HEK293 (cell line): Measurements from ENCODE around the gene SEC63.
A peak's percentile ranks its signal among the peaks of the same experiment; 100 is the strongest.

ENCODE experiments used
- CTCF ChIA-PET: fragments of 350-600 bp; formaldehyde crosslinking; extraction: SDS; loops from one replicate; lab custom pipeline; 2021; ENCODE audit warnings: antibody characterized with exemption; lab: Yijun Ruan, JAX
- POLR2A ChIA-PET: fragments of 300-600 bp; formaldehyde crosslinking; extraction: SDS; loops from one replicate; lab custom pipeline; 2020; ENCODE audit warnings: antibody characterized with exemption, inconsistent platforms; lab: Yijun Ruan, JAX
- H3K27ac ChIP-seq: fragments of 200-500 bp; sonication (Bioruptor generic); 2 replicates; pipeline ENCODE4 v1.5.1; 2014; ENCODE audit warnings: low read depth, low read length, control low read depth, inconsistent platforms; ENCODE audit errors: extremely low read depth
- H3K36me3 ChIP-seq, 2 experiments: fragments of 200-500 bp in 1 of 2; sonication (Bioruptor generic) in 1 of 2; 1 replicate in 1 of 2; 2 replicates in 1 of 2; pipeline ENCODE4 v1.5.1; 2014 to 2017; ENCODE audit warnings: inconsistent platforms in 2 of 2, low read length in 2 of 2; ENCODE audit not compliant: control insufficient read depth in 2 of 2, insufficient read depth in 1 of 2
- H3K4me1 ChIP-seq: fragments of 200-500 bp; sonication (Bioruptor generic); 2 replicates; pipeline ENCODE4 v1.5.1; 2014; ENCODE audit warnings: mild to moderate bottlenecking, low read length, inconsistent platforms; ENCODE audit not compliant: control insufficient read depth, insufficient read depth
- H3K4me3 ChIP-seq: 2 replicates; pipeline ENCODE4 v1.5.1; 2011; ENCODE audit warnings: low read depth, mild to moderate bottlenecking, control low read depth, low read length, moderate library complexity
- H3K9me3 ChIP-seq: fragments of 200-500 bp; sonication (Bioruptor generic); 2 replicates; pipeline ENCODE4 v1.5.1; 2014; ENCODE audit warnings: low read depth, low read length, inconsistent platforms; ENCODE audit not compliant: control insufficient read depth, insufficient read depth
- KLF7 ChIP-seq: fragments of 450-650 bp; formaldehyde crosslinking; IDR thresholded peaks from 2 replicates; pipeline ENCODE4 v1.5.1; 2016; ENCODE audit warnings: missing biosample characterization, missing genetic modification characterization, borderline replicate concordance
- REST ChIP-seq: fragments of 450-650 bp; formaldehyde crosslinking; IDR thresholded peaks from 2 replicates; pipeline ENCODE4 v1.5.1; 2016; ENCODE audit warnings: missing biosample characterization, missing genetic modification characterization
- SETDB1 ChIP-seq: IDR thresholded peaks from one replicate; pipeline ENCODE4 v1.6.1; 2017; ENCODE audit warnings: mild to moderate bottlenecking, low read length, moderate library complexity, mixed read lengths; ENCODE audit not compliant: insufficient read length
- SP2 ChIP-seq: fragments of 450-650 bp; formaldehyde crosslinking; IDR thresholded peaks from 2 replicates; pipeline ENCODE4 v1.5.1; 2016; ENCODE audit warnings: missing biosample characterization, missing genetic modification characterization
- YY2 ChIP-seq: fragments of 450-650 bp; formaldehyde crosslinking; IDR thresholded peaks from 2 replicates; pipeline ENCODE4 v1.5.1; 2016; ENCODE audit warnings: missing biosample characterization, missing genetic modification characterization
- ZBTB17 ChIP-seq: fragments of 450-650 bp; formaldehyde crosslinking; IDR thresholded peaks from 2 replicates; pipeline ENCODE4 v1.5.1; 2016; ENCODE audit warnings: missing biosample characterization, missing genetic modification characterization
- ZBTB48 ChIP-seq: fragments of 450-650 bp; formaldehyde crosslinking; IDR thresholded peaks from 2 replicates; pipeline ENCODE4 v1.5.1; 2016; ENCODE audit warnings: missing biosample characterization, missing genetic modification characterization
- ZNF132 ChIP-seq: fragments of 450-650 bp; formaldehyde crosslinking; IDR thresholded peaks from 2 replicates; pipeline ENCODE4 v1.5.1; 2017; ENCODE audit warnings: missing biosample characterization, missing genetic modification characterization, borderline replicate concordance
- ZNF133 ChIP-seq: fragments of 450-650 bp; formaldehyde crosslinking; IDR thresholded peaks from 2 replicates; pipeline ENCODE4 v1.5.1; 2016; ENCODE audit warnings: missing biosample characterization, missing genetic modification characterization
- ZNF184 ChIP-seq: fragments of 450-650 bp; IDR thresholded peaks from 2 replicates; pipeline ENCODE4 v1.5.1; 2018; ENCODE audit warnings: missing biosample characterization, mild to moderate bottlenecking, missing genetic modification characterization
- ZNF280C ChIP-seq: fragments of 450-650 bp; formaldehyde crosslinking; IDR thresholded peaks from 2 replicates; pipeline ENCODE4 v1.5.1; 2016; ENCODE audit warnings: missing biosample characterization, missing genetic modification characterization
- ZNF366 ChIP-seq: fragments of 450-650 bp; formaldehyde crosslinking; conservative IDR thresholded peaks from 2 replicates; pipeline ENCODE4 v1.5.1; 2016; ENCODE audit warnings: missing biosample characterization, missing genetic modification characterization
- ZNF514 ChIP-seq: fragments of 450-650 bp; formaldehyde crosslinking; IDR thresholded peaks from 2 replicates; pipeline ENCODE4 v1.5.1; 2016; ENCODE audit warnings: missing biosample characterization, missing genetic modification characterization
- ZNF654 ChIP-seq: fragments of 450-650 bp; formaldehyde crosslinking; IDR thresholded peaks from 2 replicates; pipeline ENCODE4 v1.5.1; 2016; ENCODE audit warnings: low read depth, missing biosample characterization, missing genetic modification characterization
- ZNF768 ChIP-seq: fragments of 450-650 bp; formaldehyde crosslinking; IDR thresholded peaks from 2 replicates; pipeline ENCODE4 v1.5.1; 2018; ENCODE audit warnings: missing biosample characterization, mild to moderate bottlenecking, missing genetic modification characterization
- ZNF777 ChIP-seq: fragments of 450-650 bp; formaldehyde crosslinking; IDR thresholded peaks from 2 replicates; pipeline ENCODE4 v1.5.1; 2017; ENCODE audit warnings: missing biosample characterization, missing genetic modification characterization, borderline replicate concordance
- ZSCAN30 ChIP-seq: fragments of 450-650 bp; IDR thresholded peaks from 2 replicates; pipeline ENCODE4 v1.5.1; 2018; ENCODE audit warnings: missing biosample characterization, mild to moderate bottlenecking, missing genetic modification characterization, moderate library complexity

Gene SEC63

GRCh38 chr6:107970255-107970654, 12.2 kb upstream of the SEC63 start:
- no peak overlapping the region for H3K27ac ChIP-seq
- H3K4me1 ChIP-seq = no peaks in the 10 kb centered on the region
- H3K36me3 ChIP-seq = no peaks in the 10 kb centered on the region
- ChIA-PET POLR2A (no interaction called here), CTCF (interaction anchor here (3.1 kb wide), 1 partner anchor 11 kb away, joined by 17 read pairs; no protein-coding TSS in a partner anchor)
- no peaks in the 10 kb centered on the region for H3K9me3 ChIP-seq
- no peak overlapping the region for H3K4me3 ChIP-seq
- no peak for TF ChIP-seq SP2 (tag by site-specific recombination)
- no peak for TF ChIP-seq ZNF133
- no peak for TF ChIP-seq ZNF514 (tag by site-specific recombination)
- no peak for TF ChIP-seq ZNF777 (tag by site-specific recombination)
- peak; percentile 85 for TF ChIP-seq ZNF366

- no peaks in the 10 kb centered on the region for H3K36me3 ChIP-seq
- ChIA-PET POLR2A (no interaction called here), CTCF (interaction anchor here (6.4 kb wide), 1 partner anchor 11 kb away, joined by 52 read pairs; no protein-coding TSS in a partner anchor)
- no peaks in the 10 kb centered on the region for H3K9me3 ChIP-seq
- TF ChIP-seq YY2 (tag by site-specific recombination) (no peak), SETDB1 (no peak), ZNF654 (tag by site-specific recombination) (no peak), ZSCAN30 (no peak), ZNF132 (tag by site-specific recombination) (no peak), KLF7 (tag by site-specific recombination) (no peak), ZNF280C (tag by site-specific recombination) (no peak), ZNF777 (tag by site-specific recombination) (no peak)
- H3K27ac ChIP-seq = no peak overlapping the region
- no peak overlapping the region for H3K4me3 ChIP-seq
- no peaks in the 10 kb centered on the region for H3K4me1 ChIP-seq
Measured at GRCh38 chr6:107968081-107968480, 10.1 kb upstream of the SEC63 start.

GRCh38 chr6:107965746-107966145, 7.7 kb upstream of the SEC63 start:
- POLR2A ChIA-PET = interaction anchor here (0.8 kb wide), 1 partner anchor 87 kb away, joined by 3 read pairs; no protein-coding TSS in a partner anchor
- TF ChIP-seq REST (no peak), ZNF184 (no peak), ZNF768 (tag by site-specific recombination) (no peak), ZBTB48 (no peak), ZBTB17 (tag by site-specific recombination) (no peak), KLF7 (tag by site-specific recombination) (no peak)
- no peaks in the 10 kb centered on the region for H3K4me1 ChIP-seq
- H3K9me3 ChIP-seq = no peaks in the 10 kb centered on the region
- CTCF ChIA-PET = interaction anchor here (0.9 to 6.4 kb wide), 4 partner anchors 10 to 98 kb away, joined by 3 to 52 read pairs (median 4); no protein-coding TSS in a partner anchor
- H3K4me3 ChIP-seq = no peak overlapping the region
- H3K36me3 ChIP-seq = no peaks in the 10 kb centered on the region
- no peak overlapping the region for H3K27ac ChIP-seq
